HG02678 (cell line): ENCODE results near the gene INO80.

Experiments used
- ATAC-seq: cut with Tn5 transposase; IDR thresholded peaks from one replicate; pipeline ENCODE4 v1.9.1; 2021; ENCODE audit warnings: mild to moderate bottlenecking, moderate library complexity; ENCODE audit not compliant: unreplicated experiment

INO80 gene

DNA sequence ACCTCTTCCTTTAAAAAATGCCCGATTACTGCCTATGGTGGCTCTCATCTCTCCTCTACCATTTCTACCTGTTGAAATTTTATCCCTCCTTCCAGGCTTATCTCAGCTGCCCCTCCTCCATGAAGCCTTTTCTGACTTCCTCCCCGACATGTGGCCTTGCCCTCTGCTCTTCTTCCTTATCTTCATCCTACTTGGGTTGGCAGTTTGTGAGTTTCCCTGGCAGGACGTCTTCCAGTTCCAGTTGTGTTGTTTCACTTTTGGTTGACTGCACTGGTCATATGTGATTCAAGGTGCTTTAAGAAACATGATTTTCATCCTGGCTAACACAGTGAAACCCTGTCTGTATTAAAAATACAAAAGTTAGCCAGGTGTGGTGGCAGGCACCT lies 182.6 kb downstream of the INO80 start:
- no peak for ATAC-seq

DNA sequence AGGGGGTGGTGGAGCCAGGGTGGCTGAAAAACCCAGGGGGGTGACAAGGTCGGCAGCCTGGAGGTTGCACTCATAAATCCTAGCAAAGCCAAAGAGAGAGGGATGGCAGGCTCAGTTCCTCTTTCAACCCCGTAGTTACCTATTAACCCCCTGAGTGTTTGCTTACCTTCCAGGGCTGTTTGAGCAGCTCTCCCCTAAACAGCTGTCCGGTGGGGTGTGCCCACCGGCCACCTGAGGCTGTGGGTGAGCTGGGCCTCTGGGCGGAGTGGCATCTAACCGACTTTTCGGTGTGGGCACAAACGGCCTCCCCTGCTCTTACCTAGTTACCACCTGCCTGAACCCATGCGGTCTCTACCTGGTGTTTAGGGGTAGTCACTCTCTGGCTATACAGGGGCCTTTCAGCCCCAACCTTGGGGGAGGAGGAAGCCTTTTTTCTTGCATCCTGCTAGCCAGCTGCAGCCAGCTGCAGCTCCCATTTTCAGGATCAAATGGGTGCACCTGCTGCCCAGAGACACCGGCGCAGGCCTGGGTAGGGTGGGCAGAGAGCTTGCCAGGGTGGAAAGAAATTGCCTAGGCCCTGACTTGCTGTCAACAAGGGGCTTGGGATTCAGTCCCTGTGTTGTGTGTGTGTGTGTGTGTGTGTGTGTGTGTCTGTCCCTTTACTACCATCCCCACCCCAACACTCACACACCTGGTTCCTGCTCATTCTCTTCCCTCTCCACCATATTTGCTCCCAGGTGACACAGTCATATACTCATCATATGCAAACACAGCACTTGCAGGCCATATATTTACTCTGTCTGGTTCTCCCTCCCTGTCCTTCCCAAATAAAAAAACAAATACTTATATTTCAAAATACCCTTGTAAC lies 183.2 kb downstream of the INO80 start:
- ATAC-seq: no peak

- no peak for ATAC-seq
These were observed 183.9 kb downstream of the INO80 start for GRCh38 chr15:40932156-40932555.

GRCh38 chr15:40931300-40932142 lies 184.6 kb downstream of the INO80 start:
- ATAC-seq: no peak

- ATAC-seq: no peak
These were observed 185.4 kb downstream of the INO80 start for GRCh38 chr15:40930430-40931299.

DNA sequence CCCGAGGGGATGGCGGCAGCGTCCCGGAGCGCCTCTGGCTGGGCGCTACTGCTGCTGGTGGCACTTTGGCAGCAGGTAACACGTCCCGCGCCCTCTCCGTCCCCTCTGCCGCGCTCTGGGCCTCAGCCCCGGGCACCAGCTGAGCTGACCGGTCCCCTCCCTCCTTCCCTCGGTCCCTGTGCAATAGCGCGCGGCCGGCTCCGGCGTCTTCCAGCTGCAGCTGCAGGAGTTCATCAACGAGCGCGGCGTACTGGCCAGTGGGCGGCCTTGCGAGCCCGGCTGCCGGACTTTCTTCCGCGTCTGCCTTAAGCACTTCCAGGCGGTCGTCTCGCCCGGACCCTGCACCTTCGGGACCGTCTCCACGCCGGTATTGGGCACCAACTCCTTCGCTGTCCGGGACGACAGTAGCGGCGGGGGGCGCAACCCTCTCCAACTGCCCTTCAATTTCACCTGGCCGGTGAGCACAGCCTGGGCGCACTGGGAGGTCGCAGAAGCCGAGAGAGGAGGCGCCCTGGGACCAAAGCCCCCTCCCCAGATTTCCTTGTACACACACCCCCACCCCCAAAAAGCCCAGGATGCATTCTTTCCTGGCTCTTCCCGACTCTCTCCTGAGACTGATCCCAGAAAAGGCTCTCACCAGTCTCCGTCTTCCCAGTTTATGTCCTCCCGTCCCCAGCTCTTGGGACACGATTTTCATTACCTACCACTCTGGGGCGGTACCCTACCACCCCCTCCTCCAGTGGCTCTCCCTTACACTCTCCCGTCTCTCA lies 186.2 kb downstream of the INO80 start:
- no peak for ATAC-seq
